ENCODE measurements around the gene MRTFB. TPM values are rescaled to one million over a fixed set of nuclear protein-coding genes. Genes with fewer than 3 reads are reported as not detected.

Gene MRTFB
- total and polyA plus RNA-seq, 2 of the 13 experiments (the other 11 are each of a cell fraction or from before 2014, with no cell fraction given) = 11.4 to 14.0 TPM

- Histone ChIP-seq H3K27ac (ENCODE audit: extremely low read length, insufficient read depth, low read length) (no peak overlapping the region), H3K4me3 (replicated peaks in 1 of 3; ENCODE audit: insufficient read depth in 1 of 3, low read depth in 2 of 3, low read length in 3 of 3) (no peak overlapping the region), H4K20me1 (ENCODE audit: insufficient read depth, low read length) (no peaks in the 10 kb centered on the region), H2AFZ (ENCODE audit: low read length) (no peak overlapping the region), H3K4me2 (ENCODE audit: low read depth, low read length) (no peak overlapping the region), H3K9ac (ENCODE audit: insufficient read depth, low read depth, low read length) (no peak overlapping the region), H3K4me1 (ENCODE audit: insufficient read depth, low read length) (peaks cover 13% of the 10 kb centered on the region), H3K27me3 (ENCODE audit: control insufficient read depth in 1 of 2, insufficient read depth in 2 of 2, low read length in 2 of 2) (no peaks in the 10 kb centered on the region), H3K36me3 (replicated peaks in 1 of 2; ENCODE audit: control insufficient read depth in 1 of 2, insufficient read depth in 2 of 2, low read length in 2 of 2) (no peaks in the 10 kb centered on the region), H3K9me3 (ENCODE audit: low read length) (no peaks in the 10 kb centered on the region), H3K79me2 (ENCODE audit: insufficient read depth, low read length) (peaks cover 32% of the 10 kb centered on the region)
- in situ Hi-C loops (cut with HindIII; ENCODE audit: extremely low pct_ligation_motif_present, low pct_unique_long_range_greater_than_20kb) = no loop called here
- intact Hi-C loops (cut with micrococcal nuclease; ENCODE audit: unreplicated experiment) = no loop called here
- no TSS peak for BruUV-seq (replicated peaks)
- ATAC-seq (no peak), FAIRE-seq (no peak), DNase-seq (ENCODE audit: low spot score) (no peak)
- WGBS (ENCODE audit: low lambda C conversion rate) = 92% methylated on average over 5 of the region's 5 CpGs
- TF ChIP-seq ATF6 (CRISPR knock-in tag; conservative IDR thresholded peaks at IDR 0.05) (no peak), MAFK (conservative IDR thresholded peaks at IDR 0.05 in 1 of 2, IDR thresholded peaks at IDR 0.05 in 1 of 2; ENCODE audit: low read length in 2 of 2) (peak in 1 of 2 experiments; percentile 52; a peak in 3 of 4 replicates)
- ChIA-PET POLR2A (no interaction called here), CTCF (ENCODE audit: low intra/inter-chr PET ratio, low total read pairs) (no interaction called here)
These were observed 54.0 kb downstream of the MRTFB start for GRCh38 chr16:14125000-14125681.

GRCh38 chr16:14125708-14126107 is 54.6 kb downstream of the MRTFB start:
- H3K4me2 ChIP-seq (ENCODE audit: low read depth, low read length) = no peak overlapping the region
- H3K4me1 ChIP-seq (ENCODE audit: insufficient read depth, low read length) = peaks cover 13% of the 10 kb centered on the region
- FAIRE-seq (no peak), ATAC-seq (no peak), DNase-seq (ENCODE audit: low spot score) (no peak)
- in situ Hi-C loops (cut with HindIII; ENCODE audit: extremely low pct_ligation_motif_present, low pct_unique_long_range_greater_than_20kb) (no loop called here), intact Hi-C loops (cut with micrococcal nuclease; ENCODE audit: unreplicated experiment) (no loop called here)
- H2AFZ ChIP-seq (ENCODE audit: low read length) = no peak overlapping the region
- H3K79me2 ChIP-seq (ENCODE audit: insufficient read depth, low read length) = peaks cover 29% of the 10 kb centered on the region
- H3K9ac ChIP-seq (ENCODE audit: insufficient read depth, low read depth, low read length) = no peak overlapping the region
- 96% methylated on average over 3 of the region's 3 CpGs for WGBS (ENCODE audit: low lambda C conversion rate)
- H3K27me3 ChIP-seq (ENCODE audit: control insufficient read depth in 1 of 2, insufficient read depth in 2 of 2, low read length in 2 of 2) = no peaks in the 10 kb centered on the region
- H4K20me1 ChIP-seq (ENCODE audit: insufficient read depth, low read length) = no peaks in the 10 kb centered on the region
- H3K36me3 ChIP-seq (replicated peaks in 1 of 2; ENCODE audit: control insufficient read depth in 1 of 2, insufficient read depth in 2 of 2, low read length in 2 of 2) = no peaks in the 10 kb centered on the region
- H3K4me3 ChIP-seq (replicated peaks in 1 of 3; ENCODE audit: insufficient read depth in 1 of 3, low read depth in 2 of 3, low read length in 3 of 3) = no peak overlapping the region
- ChIA-PET POLR2A (no interaction called here), CTCF (ENCODE audit: low intra/inter-chr PET ratio, low total read pairs) (no interaction called here)
- no peak overlapping the region for H3K27ac ChIP-seq (ENCODE audit: extremely low read length, insufficient read depth, low read length)
- TF ChIP-seq ZNF704 (CRISPR knock-in tag; IDR thresholded peaks at IDR 0.05; ENCODE audit: borderline replicate concordance) (no peak), POLR2A (IDR thresholded peaks at IDR 0.05; ENCODE audit: insufficient read depth in 1 of 2, low read depth in 2 of 2, low read length in 2 of 2) (no peak), MAFK (conservative IDR thresholded peaks at IDR 0.05 in 1 of 2, IDR thresholded peaks at IDR 0.05 in 1 of 2; ENCODE audit: low read length in 2 of 2) (no peak), ZNF441 (CRISPR knock-in tag; IDR thresholded peaks at IDR 0.05; ENCODE audit: borderline replicate concordance) (no peak)
- H3K9me3 ChIP-seq (ENCODE audit: low read length) = no peaks in the 10 kb centered on the region
- BruUV-seq (replicated peaks) = no TSS peak

All from HepG2 (cell line).